IPS-NIHi7 (cell line): Measurements from ENCODE around the gene ZNF66.
"Not testable (repeated sequence)": the region's sequence is repeated elsewhere in the genome, so short reads cannot be mapped to it uniquely, and the experiment has no call there.

Source experiments
- DNase-seq: peaks from one replicate; pipeline ENCODE4 v3.0.0; 2012; ENCODE audit warnings: mixed read lengths; ENCODE audit errors: extremely low spot score

ZNF66 gene

DNA sequence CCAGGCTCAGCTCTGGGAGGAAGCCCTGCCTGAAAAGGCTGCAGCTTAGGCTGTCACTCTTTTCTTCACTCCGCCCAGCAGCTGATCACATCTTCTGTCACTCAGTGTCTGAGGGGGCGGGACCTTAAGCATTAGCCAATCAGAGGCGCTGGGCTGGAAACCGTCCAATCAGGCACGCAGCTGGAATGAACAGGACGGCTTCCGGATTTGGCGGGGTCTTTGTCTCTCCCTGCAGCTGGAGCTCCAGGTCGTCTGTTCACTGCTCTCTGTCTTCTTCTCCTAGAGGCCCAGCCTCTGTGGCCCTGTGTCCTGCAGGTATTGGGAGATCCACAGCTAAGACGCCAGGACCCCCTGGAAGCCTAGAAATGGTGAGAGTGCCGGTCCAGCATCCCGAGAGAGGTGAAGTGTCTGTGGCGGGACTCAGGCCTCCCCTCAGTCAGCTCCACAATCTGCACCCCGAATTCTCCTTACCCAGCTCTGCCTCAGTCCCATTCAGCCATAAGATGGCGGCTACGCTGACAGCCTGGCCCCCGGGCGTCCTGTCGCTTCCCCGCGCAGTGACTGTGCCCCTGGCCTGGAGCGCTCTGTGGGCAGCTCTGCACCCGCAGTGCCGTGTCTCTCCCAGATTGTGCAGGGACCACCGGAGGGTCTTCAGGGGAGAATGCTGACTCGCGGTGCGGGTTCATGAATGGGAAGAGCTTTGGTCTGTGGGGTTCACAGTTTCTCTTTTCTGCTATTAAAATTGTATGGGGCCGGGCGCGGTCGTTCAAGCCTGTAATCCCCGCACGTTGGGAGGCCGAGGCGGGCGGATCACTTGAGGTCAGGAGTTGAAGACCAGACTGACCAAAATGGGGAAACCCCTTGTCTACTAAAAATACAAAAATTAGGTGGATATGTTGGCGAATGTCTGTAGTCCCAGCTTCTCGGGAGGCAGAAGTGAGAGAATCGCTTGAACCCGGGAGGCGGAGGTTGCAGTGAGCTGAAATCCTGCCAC, at the start of gene ZNF66:
Gene ZNF66 (plus strand): TSS at position 222 of the 994 bp plus-strand sequence. CDS start 144 bp downstream, at position 366.
- DNase-seq: peak; percentile 95

DNA sequence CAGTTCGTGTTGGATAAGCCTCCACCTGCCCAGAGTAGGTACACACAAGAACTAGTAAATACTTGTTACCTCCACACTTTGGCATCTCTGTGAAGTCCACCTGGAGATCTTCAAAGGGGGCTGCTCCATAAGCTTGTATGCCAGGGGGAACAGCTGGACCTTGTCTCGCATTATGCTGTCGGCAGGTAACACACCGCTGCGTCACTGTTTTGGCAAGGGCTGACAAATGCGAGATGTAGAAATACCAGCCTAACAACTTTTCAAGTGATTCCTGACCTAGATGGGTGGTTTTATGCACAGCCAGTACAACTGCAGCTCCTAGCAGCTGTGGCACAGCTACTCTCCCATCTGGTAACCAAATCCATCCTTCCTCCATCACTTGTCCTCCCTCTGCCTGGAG, 25.9 kb upstream of the ZNF66 start:
- not testable (repeated sequence) for DNase-seq

DNA sequence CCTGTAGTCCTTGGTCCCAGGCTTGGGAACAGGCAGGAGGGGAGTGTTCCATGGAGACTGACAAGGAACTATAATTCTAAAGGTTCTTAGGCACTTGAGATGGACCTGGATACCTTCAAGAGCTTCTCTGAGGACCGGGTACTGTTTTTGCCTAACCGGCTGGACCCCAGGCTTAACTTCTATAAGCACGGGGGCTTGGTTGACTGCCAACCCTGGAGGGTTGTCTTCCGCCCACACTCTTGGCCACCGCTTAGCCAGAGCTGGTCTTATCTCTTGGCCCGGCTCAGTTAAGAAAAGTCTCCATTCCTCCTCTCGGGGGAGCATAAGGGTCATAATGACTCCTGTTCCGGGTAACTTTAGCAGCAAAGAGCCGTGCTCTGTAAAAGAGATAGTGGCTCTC, 23.8 kb upstream of the ZNF66 start:
- not testable (repeated sequence) for DNase-seq

DNA sequence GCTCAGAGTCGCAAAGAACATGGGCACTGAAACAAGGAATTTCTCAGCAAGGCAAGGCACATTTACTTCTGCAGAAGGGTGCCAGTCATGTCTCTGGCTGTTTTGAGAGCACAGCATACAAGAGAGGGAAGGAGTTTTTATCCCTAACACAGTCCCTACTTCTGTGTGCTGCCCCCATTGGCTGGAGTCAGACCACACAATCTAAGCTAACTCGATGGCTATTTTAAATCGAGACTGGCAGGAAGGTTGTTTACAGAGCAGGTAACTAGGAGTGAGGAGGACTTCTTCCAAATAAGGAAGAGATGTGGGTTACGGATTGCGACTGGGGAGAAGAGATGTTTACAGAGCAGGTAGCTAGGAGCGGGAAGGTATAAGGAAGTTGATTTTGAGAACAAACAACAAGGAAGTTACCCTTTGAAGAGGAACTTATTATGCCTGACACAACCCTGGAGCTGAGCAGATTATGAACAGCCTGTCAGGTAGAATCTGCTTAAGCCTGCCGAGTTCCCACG, 6.8 kb upstream of the ZNF66 start:
- DNase-seq: not testable (repeated sequence)

GRCh38 chr19:20787786-20788185, 11.7 kb downstream of the ZNF66 start:
- DNase-seq: no peak

DNA sequence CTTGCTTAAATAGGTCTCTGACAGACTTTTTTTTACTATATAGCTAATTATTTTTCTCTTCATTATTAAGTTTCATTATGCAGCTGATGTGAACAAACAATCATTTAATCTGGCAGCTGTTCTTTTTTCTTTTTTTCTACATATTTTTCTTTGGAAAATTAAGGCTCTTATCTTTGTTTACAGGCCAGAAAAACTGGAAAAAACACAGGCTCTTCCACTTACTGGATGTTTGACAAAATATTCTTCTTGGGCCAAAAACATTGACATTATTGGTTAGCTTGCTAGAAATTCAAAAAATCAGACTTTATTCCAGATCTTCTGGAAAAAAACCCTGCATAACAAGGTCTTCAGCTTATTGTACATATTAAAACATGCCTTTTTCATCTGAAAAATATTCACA, 15.7 kb downstream of the ZNF66 start:
- DNase-seq: no peak

DNA sequence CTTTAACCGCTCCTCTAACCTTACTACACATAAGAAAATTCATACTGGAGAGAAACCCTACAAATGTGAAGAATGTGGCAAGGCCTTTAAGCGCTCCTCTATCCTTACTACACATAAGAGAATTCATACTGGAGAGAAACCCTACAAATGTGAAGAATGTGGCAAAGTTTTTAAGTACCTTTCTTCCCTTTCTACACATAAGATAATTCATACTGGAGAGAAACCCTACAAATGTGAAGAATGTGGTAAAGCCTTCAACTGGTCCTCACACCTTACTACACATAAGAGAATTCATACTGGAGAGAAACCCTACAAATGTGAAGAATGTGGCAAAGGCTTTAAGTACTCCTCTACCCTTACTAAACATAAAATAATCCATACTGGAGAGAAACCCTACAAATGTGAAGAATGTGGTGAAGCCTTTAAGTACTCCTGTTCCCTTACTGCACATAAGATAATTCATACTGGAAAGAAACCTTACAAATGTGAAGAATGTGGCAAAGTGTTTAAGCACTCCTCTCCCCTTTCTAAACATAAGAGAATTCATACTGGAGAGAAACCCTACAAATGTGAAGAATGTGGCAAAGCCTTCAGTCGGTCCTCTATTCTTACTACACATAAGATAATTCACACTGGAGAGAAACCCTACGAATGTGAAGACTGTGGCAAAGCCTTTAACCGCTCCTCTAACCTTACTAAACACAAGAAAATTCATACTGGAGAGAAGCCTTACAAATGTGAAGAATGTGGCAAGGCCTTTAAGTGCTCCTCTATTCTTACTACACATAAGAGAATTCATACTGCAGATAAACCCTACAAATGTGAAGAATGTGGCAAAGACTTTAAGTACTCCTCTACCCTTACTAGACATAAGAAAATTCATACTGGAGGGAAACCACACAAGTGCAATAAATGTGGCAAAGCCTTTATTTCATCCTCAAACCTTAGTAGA, 30.5 kb downstream of the ZNF66 start:
- not testable (repeated sequence) for DNase-seq

GRCh38 chr19:20840371-20840770, 64.3 kb downstream of the ZNF66 start:
- DNase-seq: no peak
